GM21528 (cell line): ENCODE data around the gene DDT.
A peak's percentile ranks its signal among the peaks of the same experiment; 100 is the strongest.
"Not testable (repeated sequence)": the region's sequence is repeated elsewhere in the genome, so short reads cannot be mapped to it uniquely, and the experiment has no call there.

ENCODE experiments used
- ATAC-seq: cut with Tn5 transposase; IDR thresholded peaks from one replicate; pipeline ENCODE4 v1.9.1; 2021; ENCODE audit warnings: mild to moderate bottlenecking, moderate library complexity; ENCODE audit not compliant: unreplicated experiment, low FRiP score

Gene DDT

DNA sequence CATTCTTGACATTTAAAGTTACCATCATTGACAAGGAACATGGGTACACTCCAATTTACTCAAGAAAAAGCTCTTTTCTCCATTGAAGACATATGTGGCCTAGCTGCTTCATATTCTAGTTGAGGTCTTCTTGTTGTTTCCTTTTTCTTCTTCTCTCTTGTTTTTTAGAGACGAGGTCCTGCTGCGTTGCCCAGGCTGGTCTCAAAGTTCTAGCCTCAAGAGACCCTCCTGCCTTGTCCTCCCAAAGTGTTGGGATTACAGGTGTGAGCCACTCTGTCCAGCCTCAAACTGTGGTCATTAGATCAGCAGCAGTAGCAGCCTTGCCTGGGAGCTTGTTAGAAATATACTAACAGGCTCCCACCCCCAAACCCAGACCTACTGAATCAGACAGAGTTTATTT lies 18.8 kb upstream of the DDT start:
- not testable (repeated sequence) for ATAC-seq

- ATAC-seq = not testable (repeated sequence)
Measured at GRCh38 chr22:23989583-23990244, 15.5 kb upstream of the DDT start.

GRCh38 chr22:23986538-23987178 lies 12.4 kb upstream of the DDT start:
- ATAC-seq = not testable (repeated sequence)

- ATAC-seq = not testable (repeated sequence)
Measured at GRCh38 chr22:23986089-23986488, 11.8 kb upstream of the DDT start.

GRCh38 chr22:23984430-23984829 lies 10.2 kb upstream of the DDT start:
- ATAC-seq = no peak

GRCh38 chr22:23980567-23980966 lies 6.3 kb upstream of the DDT start:
- ATAC-seq = not testable (repeated sequence)

- ATAC-seq = not testable (repeated sequence)
Measured at GRCh38 chr22:23979557-23980240, 5.5 kb upstream of the DDT start, which contains the start of gene GSTT2. Gene GSTT2 (plus strand): TSS chr22:23980134.

- not testable (repeated sequence) for ATAC-seq
Measured at GRCh38 chr22:23977304-23977703, 3.1 kb upstream of the DDT start.

DNA sequence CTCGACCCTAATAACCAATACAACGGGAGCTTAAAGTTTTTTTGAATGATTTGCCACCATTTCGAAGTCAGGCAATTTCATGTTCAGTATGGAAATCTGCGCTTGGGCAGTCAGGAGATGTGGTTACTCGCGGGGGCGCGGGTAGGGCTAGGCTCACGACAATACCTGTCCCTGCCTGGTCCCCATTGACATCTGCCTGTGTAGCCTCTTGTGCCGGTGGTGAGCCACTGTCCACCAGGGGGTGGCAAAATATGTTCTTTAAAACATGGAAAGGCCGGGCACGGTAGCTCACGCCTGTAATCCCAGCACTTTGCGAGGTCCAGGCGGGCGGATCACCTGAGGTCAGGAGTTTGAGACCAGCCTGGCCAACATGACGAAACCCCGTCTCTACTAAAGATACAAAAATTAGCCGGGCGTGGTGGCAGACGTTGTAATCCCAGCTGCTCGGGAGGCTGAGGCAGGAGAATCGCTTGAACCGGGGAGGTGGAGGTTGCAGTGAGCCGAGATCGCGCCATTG lies 653 bp upstream of the DDT start:
- peak; percentile 48 for ATAC-seq

DNA sequence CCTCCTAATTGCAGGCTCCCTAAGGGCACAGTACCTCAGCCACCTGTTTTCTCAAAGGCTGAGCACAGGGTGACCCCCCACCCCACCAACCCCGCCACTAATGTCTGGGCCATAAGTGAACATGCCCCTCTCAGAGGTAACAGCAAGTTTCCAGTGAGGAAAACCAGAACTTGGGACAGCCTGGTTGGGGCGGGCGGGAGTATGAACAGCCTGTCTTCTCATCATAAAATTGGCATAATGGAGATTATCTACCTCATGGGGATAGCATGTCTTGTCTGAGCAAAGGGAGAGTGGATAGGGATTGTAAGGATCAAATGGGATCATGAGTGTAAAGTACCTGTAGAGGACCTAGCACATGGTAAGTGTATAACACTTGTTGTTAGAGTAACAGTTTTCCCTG lies 2.3 kb downstream of the DDT start:
- ATAC-seq = not testable (repeated sequence)

- ATAC-seq = no peak
Measured at GRCh38 chr22:23970816-23971486, 3.3 kb downstream of the DDT start.

DNA sequence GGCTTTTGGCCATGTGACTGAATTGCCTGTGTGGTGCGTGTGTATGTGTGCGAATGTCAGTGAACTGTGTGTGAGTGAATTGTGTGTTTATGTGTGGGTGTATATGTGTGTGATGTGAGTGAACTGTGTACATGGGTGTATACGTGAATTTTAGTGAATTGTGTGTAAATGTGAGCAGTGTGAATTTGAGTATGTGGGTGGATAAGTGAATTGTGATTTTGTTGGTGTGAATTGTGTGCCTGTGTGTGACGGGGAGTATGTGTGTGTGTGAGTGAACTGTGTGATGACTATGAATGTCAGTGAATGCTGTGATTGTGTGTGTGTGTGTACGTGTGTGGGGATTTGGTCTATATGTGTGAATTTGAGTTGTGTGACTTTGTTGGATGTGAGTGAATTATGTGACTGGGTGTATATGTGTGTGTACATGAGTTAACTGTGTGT lies 4.0 kb downstream of the DDT start:
- no peak for ATAC-seq

DNA sequence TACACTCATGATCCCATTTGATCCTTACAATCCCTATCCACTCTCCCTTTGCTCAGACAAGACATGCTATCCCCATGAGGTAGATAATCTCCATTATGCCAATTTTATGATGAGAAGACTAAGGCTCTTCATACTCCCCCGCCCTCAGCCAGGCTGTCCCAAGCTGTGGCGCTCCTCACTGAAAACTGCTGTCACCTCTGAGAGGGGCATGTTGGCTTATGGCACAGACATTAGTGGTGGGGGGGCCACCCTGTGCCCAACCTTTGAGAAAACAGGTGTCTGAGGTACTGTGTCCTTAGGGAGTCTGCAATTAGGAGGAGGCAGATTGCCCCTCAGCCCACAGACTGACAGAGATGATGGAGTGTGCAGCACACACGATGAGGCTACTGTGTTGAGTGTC lies 5.2 kb downstream of the DDT start:
- ATAC-seq = no peak

GRCh38 chr22:23966568-23966967 lies 7.7 kb downstream of the DDT start, which contains the start of gene DDTL:
Gene DDTL (plus strand): TSS chr22:23966888. CDS start chr22:23966915, 27 bp downstream.
- peak; percentile 73 for ATAC-seq

- not testable (repeated sequence) for ATAC-seq
Measured at GRCh38 chr22:23966094-23966493, 8.1 kb downstream of the DDT start.

DNA sequence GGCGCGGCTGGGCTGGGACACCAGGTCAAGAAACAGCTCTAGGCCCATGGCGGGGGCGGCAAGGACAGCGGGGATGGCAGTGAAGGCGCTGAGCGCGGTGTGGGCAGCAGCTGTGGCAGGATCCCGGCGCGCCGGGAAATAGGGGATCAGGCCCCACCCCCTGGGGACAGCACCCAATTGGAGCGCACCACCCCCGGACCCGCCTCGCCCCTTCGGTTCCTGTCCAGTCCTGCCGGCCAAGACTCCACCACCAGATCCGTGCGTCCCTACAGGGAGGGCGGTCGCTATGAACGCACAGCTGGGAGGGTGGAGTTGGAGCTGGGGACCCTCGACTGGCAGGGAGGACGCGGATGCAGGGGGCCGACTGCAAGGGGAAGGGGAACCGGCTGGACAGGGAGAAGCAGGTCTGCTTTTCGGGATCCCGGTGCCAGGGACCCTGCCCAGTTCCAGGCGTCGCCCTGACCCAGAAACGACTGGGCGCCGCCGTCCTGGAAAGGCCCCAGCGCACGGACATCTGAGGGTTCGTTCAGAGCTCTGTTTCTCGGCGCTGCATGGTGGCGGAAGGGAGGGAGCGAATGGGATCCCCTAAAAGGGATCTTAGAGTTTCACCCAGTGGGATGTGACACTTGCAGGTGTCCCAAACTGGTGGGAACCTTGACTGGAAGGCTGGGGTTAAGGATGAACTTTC lies 13.0 kb downstream of the DDT start, which contains the start of gene GSTT2B:
TSS of gene GSTT2B (minus strand) at position 112 of the 688 bp plus-strand sequence. CDS start at position 48, 64 bp downstream.
- not testable (repeated sequence) for ATAC-seq

GRCh38 chr22:23956301-23956900 lies 17.8 kb downstream of the DDT start:
- ATAC-seq = not testable (repeated sequence)

- ATAC-seq = not testable (repeated sequence)
Measured at GRCh38 chr22:23955886-23956285, 18.4 kb downstream of the DDT start.

DNA sequence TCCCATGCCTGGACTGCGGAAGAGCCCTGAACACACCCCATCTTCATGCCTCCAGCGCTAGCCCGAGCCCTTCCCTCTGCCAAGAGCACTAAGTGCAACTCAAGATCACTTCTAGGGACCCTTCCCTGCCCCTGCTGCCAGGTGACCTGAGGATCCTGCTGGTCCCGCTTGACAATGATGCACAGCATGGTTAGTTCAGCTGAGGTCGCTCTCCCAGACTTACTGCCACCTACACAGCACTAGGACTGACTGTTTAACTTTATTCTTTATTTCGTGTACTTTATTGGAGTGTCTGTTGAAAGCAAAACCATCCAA lies 19.3 kb downstream of the DDT start:
- ATAC-seq = not testable (repeated sequence)
